T47D (cell line): ENCODE results near the gene GBX1.

ENCODE experiments used
- DNase-seq, 2 experiments: peaks; one replicate each; pipeline versions ENCODE4 v3.0.0 to v3.0.0-alpha.2; 2011 to 2012; ENCODE audit warnings: low read depth in 1 of 2, low spot score in 1 of 2
- JUND ChIP-seq: IDR thresholded peaks from 2 replicates; pipeline ENCODE4 v1.6.1; 2012; ENCODE audit warnings: low read depth
- in situ Hi-C: cut with HindIII; loops from 2 replicates; pipeline ENCODE4 v1.10.0; 2016; ENCODE audit warnings: low sequenced_read_pairs, low pct_unique_long_range_greater_than_20kb

The GBX1 gene

DNA sequence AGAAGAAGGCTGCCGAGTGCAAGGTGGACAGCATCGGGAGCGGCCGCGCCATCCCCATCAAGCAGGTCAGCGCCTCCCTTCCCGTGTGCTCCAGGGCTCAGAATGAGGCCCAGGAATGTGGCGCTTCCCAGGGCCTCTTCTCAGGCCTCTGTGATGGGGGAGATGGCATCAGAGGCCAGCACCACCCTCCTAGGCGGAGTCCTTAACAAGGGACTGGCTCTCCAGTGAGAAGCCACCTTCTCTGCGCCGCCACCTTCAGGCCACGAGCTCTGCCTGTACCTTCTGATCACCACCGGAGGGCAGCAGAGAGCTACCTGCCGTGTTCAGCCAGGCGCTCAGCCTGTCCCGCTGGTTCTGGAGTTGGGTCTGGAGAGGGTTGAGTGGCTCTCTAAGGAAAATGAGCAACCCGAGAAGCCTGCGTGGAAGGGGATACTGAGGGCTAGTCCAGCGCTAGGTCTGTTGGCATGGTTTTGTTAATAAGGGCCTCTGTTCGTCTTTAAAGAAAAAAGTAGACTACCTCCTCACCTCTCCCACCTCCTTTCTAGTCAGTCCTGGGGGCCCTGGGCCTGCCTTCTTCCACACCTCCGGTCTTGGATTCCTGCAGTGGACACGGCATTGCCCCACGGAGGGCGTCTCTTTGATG is 43.6 kb downstream of the GBX1 start:
- TF ChIP-seq JUND: no peak
- in situ Hi-C loops: no loop called here
- DNase-seq: peak; percentile 88 to 98

DNA sequence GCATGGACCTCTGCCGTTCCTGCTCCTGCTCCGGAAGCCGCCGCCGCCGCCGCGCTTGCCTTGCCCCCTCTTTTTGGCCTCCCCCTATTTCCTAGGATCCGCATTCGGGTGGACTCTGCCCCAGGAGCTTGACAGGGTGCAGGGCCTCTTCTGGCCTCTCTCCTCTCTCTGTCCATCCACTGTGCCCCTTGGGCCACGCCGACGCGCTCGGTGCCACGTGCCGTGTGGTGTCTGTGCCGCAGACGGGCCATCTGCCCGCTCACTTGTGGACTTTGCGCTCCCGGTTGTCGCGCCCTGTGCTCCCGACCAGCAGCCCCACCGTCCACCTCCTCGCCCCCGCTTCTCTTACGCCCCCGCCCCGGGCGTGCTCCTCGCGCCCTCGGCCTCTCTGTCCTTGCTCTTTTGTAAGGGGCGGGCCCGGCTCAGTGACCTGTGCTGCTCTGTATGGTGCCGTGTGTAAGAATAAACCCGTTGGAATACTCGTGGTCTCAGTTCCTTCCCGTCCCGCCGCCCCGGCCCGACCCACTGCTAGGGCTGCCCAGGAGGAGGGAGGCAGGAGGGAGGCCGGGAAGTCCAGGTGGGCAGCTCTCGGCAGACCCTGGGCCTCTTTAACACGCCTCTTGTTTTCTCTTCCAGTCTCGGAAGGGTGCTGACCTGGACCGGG is 44.2 kb downstream of the GBX1 start:
- in situ Hi-C loops: no loop called here
- DNase-seq: no peak
- no peak for TF ChIP-seq JUND

DNA sequence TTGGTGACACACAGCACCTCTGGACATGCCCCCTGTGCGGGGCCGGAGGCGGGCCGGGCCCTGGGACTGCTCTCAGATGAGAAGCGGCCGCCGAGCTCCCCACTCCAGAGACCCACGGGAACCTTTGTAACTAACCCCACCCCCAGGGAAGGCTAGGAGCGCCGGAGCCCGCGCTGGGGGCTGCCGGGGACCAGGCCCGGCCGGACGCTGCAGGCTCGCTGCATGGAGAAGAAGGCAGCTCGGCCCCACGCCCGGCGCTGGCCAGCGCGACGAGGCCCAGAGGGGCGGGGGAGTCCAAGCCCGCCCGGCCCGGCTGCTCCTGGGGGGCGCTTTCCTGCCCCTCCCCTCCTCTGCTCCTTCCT is 44.7 kb downstream of the GBX1 start:
- no peak for TF ChIP-seq JUND
- in situ Hi-C loops: no loop called here
- DNase-seq: no peak

DNA sequence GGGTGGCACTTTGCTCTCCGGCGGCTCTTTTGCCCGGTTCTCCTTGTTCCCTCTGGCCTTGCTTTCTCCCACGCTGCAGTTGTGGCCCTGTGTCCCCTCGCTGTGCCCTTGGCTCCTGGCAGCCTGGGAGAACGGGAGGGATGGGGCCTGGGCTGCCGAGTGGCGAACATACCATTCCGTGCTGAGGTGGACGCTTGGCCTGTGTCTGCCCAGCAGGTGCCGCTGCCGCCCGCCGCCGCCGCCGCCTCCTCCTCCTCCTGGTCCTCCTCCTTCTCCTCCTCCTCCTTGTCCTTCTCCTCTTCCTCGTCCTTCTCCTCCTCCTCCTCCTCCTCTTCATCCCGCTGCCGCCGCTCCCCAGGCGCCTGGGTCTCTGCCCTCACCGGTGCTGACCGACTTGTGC is 45.2 kb downstream of the GBX1 start:
- no peak for DNase-seq
- no peak for TF ChIP-seq JUND
- in situ Hi-C loops: no loop called here

DNA sequence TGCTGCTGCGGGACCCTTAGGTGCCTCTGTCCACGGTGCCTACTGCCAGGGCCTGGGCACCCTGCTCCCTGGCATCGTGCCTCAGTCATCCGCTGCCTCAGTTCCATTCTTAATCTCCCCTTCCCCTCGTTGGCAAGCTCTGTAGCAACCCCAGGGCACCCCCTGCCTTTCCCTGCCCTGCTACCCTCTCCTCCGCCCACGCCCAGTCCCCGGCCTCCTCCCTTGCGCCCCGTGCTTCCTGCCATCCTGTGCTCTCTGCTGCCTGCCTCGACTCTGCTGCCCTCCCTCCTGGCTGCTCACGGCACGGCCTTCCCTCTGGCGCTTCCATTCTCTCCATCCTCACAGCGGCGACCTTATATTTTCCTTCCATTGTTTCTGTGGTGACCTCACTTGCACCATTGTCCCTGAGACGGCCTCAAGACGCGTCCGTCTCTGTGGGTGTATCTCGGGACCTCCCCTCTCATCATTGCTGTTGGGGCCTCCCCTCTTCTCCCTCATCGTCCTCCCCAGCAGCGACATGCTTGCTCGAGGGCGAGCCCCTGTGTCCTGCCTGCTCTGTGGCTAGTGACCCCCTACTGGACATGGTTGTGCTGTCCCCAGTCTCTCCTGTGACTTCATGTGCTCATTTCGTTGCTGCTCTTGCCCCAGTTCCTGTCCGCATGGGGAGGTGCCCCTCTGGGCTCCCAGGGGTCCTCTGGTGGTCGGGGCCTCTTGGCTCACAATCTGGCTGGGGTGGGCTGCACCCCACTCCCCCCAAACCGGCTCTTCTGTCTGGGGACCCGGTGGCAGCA is 45.9 kb downstream of the GBX1 start:
- TF ChIP-seq JUND: no peak
- in situ Hi-C loops: no loop called here
- no peak for DNase-seq

DNA sequence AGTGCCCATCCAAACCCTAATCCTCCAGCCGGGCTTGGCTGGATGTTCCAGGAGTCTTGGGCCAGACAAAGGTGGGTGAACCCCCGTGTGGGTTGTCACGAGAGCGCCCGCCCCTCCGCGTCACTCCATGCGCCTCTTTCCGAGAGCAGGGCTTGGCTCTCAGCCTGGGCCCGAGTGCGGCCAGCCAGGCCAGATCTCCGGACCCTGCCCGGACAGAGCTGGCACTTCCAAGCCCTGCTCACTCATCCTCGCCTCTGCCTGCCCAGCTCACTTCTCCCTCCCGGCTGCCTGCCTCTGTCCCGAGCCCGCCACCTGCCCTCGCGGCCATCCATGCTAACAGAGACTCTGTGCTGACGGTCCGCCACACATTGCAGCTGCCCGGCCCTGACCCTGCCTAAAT is 46.6 kb downstream of the GBX1 start:
- no peak for TF ChIP-seq JUND
- no peak for DNase-seq
- in situ Hi-C loops: no loop called here

DNA sequence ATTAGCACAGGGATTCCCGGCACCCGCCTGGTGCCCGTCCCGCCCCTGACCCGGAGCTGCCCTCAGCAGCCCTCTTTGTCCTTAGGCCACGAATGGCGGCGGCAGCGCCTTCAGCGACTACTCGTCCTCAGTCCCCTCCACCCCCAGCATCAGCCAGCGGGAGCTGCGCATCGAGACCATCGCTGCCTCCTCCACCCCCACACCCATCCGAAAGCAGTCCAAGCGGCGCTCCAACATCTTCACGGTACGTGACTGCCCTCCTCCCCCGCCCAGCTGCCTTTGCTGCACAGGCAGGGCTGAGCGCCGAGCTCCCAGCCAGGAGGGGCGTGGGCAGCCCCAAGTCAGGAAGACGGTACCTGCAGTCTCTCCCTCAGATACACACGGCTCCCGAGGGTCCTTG is 47.6 kb downstream of the GBX1 start:
- in situ Hi-C loops: no loop called here
- no peak for TF ChIP-seq JUND

DNA sequence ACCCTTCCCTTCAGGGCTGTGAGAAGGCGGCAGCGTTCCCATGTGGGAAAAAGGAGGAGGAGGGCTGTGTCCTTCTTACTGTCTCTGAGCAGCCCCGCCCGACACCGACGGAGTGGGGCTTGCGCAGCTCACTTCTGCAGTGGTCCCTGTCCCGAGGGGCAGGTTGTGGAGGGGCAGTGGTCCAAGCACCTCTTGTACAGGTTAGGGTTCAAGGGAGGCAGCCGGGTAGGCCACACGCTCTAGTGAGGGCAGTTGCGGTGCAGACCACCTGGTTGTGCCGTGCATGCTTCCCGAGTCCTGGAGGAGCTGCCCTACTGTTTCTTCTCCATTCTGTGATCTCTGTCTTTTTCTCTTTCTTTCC is 48.5 kb downstream of the GBX1 start:
- no peak for TF ChIP-seq JUND
- in situ Hi-C loops: no loop called here
- no peak for DNase-seq

More for the DNA sequence above, 47.6 kb downstream of the GBX1 start:
- DNase-seq: no peak

DNA sequence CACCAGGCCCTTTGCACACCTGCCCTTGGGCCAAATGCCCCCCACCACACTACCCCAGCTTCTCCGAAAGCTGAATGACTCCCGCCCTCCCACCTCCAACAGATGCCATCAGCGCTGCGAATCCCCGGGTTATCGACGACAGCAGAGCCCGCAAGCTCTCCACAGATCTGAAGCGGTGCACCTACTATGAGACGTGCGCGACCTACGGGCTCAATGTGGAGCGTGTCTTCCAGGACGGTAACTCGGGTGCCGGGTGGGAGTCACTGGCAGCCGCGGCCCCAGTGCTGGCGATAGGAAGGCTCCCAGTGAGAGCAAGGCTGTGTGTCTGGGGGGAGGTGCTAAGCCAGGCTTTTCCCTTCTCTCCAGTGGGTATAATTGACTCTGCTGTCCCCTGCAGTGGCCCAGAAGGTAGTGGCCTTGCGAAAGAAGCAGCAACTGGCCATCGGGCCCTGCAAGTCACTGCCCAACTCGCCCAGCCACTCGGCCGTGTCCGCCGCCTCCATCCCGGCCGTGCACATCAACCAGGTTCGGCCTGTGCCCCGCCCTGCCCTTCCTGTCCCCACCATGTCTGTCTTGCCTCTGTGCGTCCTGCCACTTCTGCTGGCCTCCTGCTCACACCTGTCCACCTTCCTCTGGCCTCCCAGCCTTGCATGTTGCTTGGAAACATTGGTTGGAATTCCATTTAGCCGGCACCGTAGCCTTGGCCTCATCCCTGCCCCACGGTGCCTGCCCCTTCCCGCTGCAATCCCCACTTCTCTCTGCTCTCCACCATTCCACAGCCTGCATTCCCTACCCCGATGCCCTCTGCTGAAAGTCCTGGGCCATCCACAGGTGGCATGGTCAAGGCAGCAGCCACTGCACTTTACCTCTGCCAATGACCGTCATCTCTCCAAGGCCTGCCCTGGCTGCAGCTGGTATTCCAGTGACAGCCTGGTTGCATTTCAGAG is 49.1 kb downstream of the GBX1 start:
- no peak for TF ChIP-seq JUND
- in situ Hi-C loops: no loop called here
- DNase-seq: no peak

DNA sequence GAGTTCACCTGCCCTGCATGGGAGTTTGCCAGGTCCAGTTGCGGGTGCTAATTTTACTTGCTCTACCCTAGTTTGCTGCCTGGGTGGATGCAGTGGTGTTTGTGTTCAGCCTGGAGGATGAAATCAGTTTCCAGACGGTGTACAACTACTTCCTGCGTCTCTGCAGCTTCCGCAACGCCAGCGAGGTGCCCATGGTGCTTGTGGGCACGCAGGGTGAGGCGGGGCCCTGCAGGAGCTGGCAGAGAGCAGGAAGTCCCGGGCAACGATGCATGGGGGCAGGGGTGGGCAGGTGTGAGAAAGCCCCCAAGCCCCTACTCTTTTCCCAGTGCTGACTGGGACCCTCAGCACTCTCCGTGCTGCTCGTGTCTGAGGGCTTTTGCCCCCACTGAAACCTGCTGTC is 49.9 kb downstream of the GBX1 start:
- in situ Hi-C loops: no loop called here
- DNase-seq: no peak
- no peak for TF ChIP-seq JUND

DNA sequence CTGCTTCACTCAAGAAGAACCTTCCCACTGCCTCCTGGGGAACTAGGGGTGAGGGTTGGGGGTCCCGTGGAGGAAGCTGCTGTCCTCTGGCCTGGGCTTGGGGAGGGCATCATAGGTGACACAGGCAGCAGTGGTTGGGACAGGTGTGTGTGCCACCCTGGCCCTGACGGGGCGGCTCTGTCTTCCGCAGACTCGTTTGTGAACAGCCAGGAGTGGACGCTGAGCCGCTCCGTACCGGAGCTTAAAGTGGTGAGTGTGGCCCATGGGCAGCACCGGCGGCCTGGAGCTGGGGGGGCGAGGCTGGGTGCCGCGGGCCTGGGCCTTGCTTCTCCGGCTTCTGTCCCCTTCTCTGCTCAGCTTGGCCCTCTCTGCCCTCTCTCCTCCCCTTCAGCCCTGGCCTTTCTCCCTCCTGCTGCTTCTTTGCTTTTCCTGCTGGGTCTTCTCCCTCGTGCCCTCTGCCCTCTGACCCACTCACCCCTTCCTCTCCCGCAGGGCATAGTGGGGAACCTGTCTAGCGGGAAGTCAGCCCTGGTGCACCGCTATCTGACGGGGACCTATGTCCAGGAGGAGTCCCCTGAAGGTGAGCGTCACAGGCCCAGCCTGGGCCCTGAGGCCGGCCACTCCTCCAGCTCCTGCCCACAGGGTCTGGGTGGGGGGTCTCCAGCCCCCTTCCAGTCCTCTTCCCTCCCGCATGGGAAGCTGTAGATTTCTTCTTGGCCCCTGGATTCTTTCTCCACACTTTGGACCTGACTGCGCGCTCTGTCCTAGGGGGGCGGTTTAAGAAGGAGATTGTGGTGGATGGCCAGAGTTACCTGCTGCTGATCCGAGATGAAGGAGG is 50.7 kb downstream of the GBX1 start:
- DNase-seq: no peak
- in situ Hi-C loops: no loop called here
- no peak for TF ChIP-seq JUND
